ENCODE measurements around the gene RPA1. TPM values are rescaled to one million over a fixed set of nuclear protein-coding genes. Genes with fewer than 3 reads are reported as not detected.

RPA1 gene
- total RNA-seq, 1 donor from 2014 or later = 68.8 TPM

GRCh38 chr17:1882836-1883235 lies 53.0 kb downstream of the RPA1 start:
- no peak for DNase-seq (ENCODE audit: low read depth)
- Histone ChIP-seq H3K27me3 (ENCODE audit: insufficient read depth, low read length) (no peaks in the 10 kb centered on the region), H4K20me1 (ENCODE audit: insufficient read depth, low read length) (no peaks in the 10 kb centered on the region), H3K4me1 (ENCODE audit: insufficient read depth, low read length) (no peaks in the 10 kb centered on the region), H3K36me3 (ENCODE audit: insufficient read depth, low read length) (peaks cover 35% of the 10 kb centered on the region), H3K79me2 (ENCODE audit: insufficient read depth, low read length) (no peaks in the 10 kb centered on the region), H3K9ac (ENCODE audit: low read length) (no peak overlapping the region), H3K27ac (ENCODE audit: low read depth, low read length) (no peak overlapping the region), H3K9me3 (ENCODE audit: insufficient read depth, low read depth, low read length) (peaks cover 2% of the 10 kb centered on the region), H2AFZ (ENCODE audit: low read depth, low read length) (no peak overlapping the region), H3K4me3 (ENCODE audit: insufficient read depth, low read depth, low read length) (no peak overlapping the region), H3K4me2 (ENCODE audit: low read length) (no peak overlapping the region)
- FAIRE-seq = no peak
- TF ChIP-seq EZH2 (IDR thresholded peaks at IDR 0.05; ENCODE audit: insufficient read depth, low read length) = no peak
- TF ChIP-seq, protein P1, sequence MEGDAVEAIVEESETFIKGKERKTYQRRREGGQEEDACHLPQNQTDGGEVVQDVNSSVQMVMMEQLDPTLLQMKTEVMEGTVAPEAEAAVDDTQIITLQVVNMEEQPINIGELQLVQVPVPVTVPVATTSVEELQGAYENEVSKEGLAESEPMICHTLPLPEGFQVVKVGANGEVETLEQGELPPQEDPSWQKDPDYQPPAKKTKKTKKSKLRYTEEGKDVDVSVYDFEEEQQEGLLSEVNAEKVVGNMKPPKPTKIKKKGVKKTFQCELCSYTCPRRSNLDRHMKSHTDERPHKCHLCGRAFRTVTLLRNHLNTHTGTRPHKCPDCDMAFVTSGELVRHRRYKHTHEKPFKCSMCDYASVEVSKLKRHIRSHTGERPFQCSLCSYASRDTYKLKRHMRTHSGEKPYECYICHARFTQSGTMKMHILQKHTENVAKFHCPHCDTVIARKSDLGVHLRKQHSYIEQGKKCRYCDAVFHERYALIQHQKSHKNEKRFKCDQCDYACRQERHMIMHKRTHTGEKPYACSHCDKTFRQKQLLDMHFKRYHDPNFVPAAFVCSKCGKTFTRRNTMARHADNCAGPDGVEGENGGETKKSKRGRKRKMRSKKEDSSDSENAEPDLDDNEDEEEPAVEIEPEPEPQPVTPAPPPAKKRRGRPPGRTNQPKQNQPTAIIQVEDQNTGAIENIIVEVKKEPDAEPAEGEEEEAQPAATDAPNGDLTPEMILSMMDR (IDR thresholded peaks at IDR 0.05; ENCODE audit: insufficient read depth, low read depth, low read length) = peak; percentile 50
- Mint-ChIP-seq H3K4me3 (ENCODE audit: unreplicated experiment) (no peak overlapping the region), H3K4me1 (ENCODE audit: low read depth, unreplicated experiment) (peaks cover 7% of the 10 kb centered on the region), H3K27ac (ENCODE audit: unreplicated experiment) (no peak overlapping the region), H3K36me3 (ENCODE audit: low read depth, unreplicated experiment) (peaks cover 38% of the 10 kb centered on the region), H3K9me3 (ENCODE audit: unreplicated experiment) (peaks cover 9% of the 10 kb centered on the region), H3K27me3 (ENCODE audit: low read depth, unreplicated experiment) (no peaks in the 10 kb centered on the region)

- H3K4me2 ChIP-seq (ENCODE audit: low read length) = no peak overlapping the region
- H3K4me1 ChIP-seq (ENCODE audit: insufficient read depth, low read length) = no peaks in the 10 kb centered on the region
- H3K4me3 ChIP-seq (ENCODE audit: insufficient read depth, low read depth, low read length) = no peak overlapping the region
- no peak overlapping the region for H3K27ac ChIP-seq (ENCODE audit: low read depth, low read length)
- peaks cover 39% of the 10 kb centered on the region for H3K36me3 Mint-ChIP-seq (ENCODE audit: low read depth, unreplicated experiment)
- H3K27ac Mint-ChIP-seq (ENCODE audit: unreplicated experiment) = no peak overlapping the region
- H3K9me3 Mint-ChIP-seq (ENCODE audit: unreplicated experiment) = peaks cover 9% of the 10 kb centered on the region
- no peak for DNase-seq (ENCODE audit: low read depth)
- H4K20me1 ChIP-seq (ENCODE audit: insufficient read depth, low read length) = no peaks in the 10 kb centered on the region
- H2AFZ ChIP-seq (ENCODE audit: low read depth, low read length) = no peak overlapping the region
- peaks cover 7% of the 10 kb centered on the region for H3K4me1 Mint-ChIP-seq (ENCODE audit: low read depth, unreplicated experiment)
- no peak overlapping the region for H3K4me3 Mint-ChIP-seq (ENCODE audit: unreplicated experiment)
- peaks cover 33% of the 10 kb centered on the region for H3K36me3 ChIP-seq (ENCODE audit: insufficient read depth, low read length)
- no peaks in the 10 kb centered on the region for H3K27me3 ChIP-seq (ENCODE audit: insufficient read depth, low read length)
- H3K9me3 ChIP-seq (ENCODE audit: insufficient read depth, low read depth, low read length) = peaks cover 2% of the 10 kb centered on the region
- H3K27me3 Mint-ChIP-seq (ENCODE audit: low read depth, unreplicated experiment) = no peaks in the 10 kb centered on the region
- no peaks in the 10 kb centered on the region for H3K79me2 ChIP-seq (ENCODE audit: insufficient read depth, low read length)
- FAIRE-seq = no peak
- no peak overlapping the region for H3K9ac ChIP-seq (ENCODE audit: low read length)
- no peak for TF ChIP-seq EZH2 (IDR thresholded peaks at IDR 0.05; ENCODE audit: insufficient read depth, low read length)
- TF ChIP-seq, protein P1 (IDR thresholded peaks at IDR 0.05; ENCODE audit: insufficient read depth, low read depth, low read length) = no peak
Observed at GRCh38 chr17:1883536-1883935, 53.7 kb downstream of the RPA1 start.

DNA sequence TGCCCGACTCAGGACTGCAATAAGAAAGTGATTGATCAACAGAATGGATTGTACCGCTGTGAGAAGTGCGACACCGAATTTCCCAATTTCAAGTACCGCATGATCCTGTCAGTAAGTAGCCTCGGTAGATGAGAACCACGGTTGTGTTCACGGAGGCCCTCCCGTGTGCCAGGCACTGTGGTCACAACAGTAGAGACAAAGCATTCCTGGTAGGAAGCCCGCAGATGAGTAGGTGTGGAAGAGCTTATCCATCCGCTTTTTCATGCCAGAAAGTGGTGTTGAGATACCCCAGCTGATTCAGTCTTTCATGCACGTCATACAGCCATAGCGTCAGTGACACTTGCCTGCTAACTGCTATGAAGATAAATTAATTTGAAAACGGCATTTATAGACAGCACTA lies 58.9 kb downstream of the RPA1 start:
- H3K4me1 ChIP-seq (ENCODE audit: insufficient read depth, low read length) = no peaks in the 10 kb centered on the region
- H3K27ac Mint-ChIP-seq (ENCODE audit: unreplicated experiment) = no peak overlapping the region
- H3K36me3 Mint-ChIP-seq (ENCODE audit: low read depth, unreplicated experiment) = peaks cover 34% of the 10 kb centered on the region

More for the DNA sequence above, 58.9 kb downstream of the RPA1 start:
- Histone ChIP-seq H3K9me3 (ENCODE audit: insufficient read depth, low read depth, low read length) (peaks cover 2% of the 10 kb centered on the region), H3K27me3 (ENCODE audit: insufficient read depth, low read length) (no peaks in the 10 kb centered on the region), H3K36me3 (ENCODE audit: insufficient read depth, low read length) (peaks cover 45% of the 10 kb centered on the region), H4K20me1 (ENCODE audit: insufficient read depth, low read length) (no peaks in the 10 kb centered on the region), H3K9ac (ENCODE audit: low read length) (no peak overlapping the region), H3K79me2 (ENCODE audit: insufficient read depth, low read length) (no peaks in the 10 kb centered on the region), H3K27ac (ENCODE audit: low read depth, low read length) (no peak overlapping the region), H3K4me3 (ENCODE audit: insufficient read depth, low read depth, low read length) (no peak overlapping the region), H2AFZ (ENCODE audit: low read depth, low read length) (no peak overlapping the region), H3K4me2 (ENCODE audit: low read length) (no peak overlapping the region)
- H3K4me3 Mint-ChIP-seq (ENCODE audit: unreplicated experiment) = no peak overlapping the region
- TF ChIP-seq, protein P1 (IDR thresholded peaks at IDR 0.05; ENCODE audit: insufficient read depth, low read depth, low read length) = no peak
- no peak for TF ChIP-seq EZH2 (IDR thresholded peaks at IDR 0.05; ENCODE audit: insufficient read depth, low read length)
- no peaks in the 10 kb centered on the region for H3K27me3 Mint-ChIP-seq (ENCODE audit: low read depth, unreplicated experiment)
- FAIRE-seq = no peak
- H3K9me3 Mint-ChIP-seq (ENCODE audit: unreplicated experiment) = peaks cover 9% of the 10 kb centered on the region
- DNase-seq (ENCODE audit: low read depth) = no peak
- H3K4me1 Mint-ChIP-seq (ENCODE audit: low read depth, unreplicated experiment) = no peaks in the 10 kb centered on the region

Measured in astrocyte (in vitro differentiated cells and primary cell).